B cell (primary cell): ENCODE results near the gene UNC5B. TPM values are rescaled to one million over a fixed set of nuclear protein-coding genes. Genes with fewer than 3 reads are reported as not detected.

Experiments
- ATAC-seq: fragments of 200-7000 bp; cut with Tn5 transposase; one replicate; pipeline ENCODE4 v1.10.0; 2021; ENCODE audit warnings: low read depth, mild to moderate bottlenecking, moderate number of reproducible peaks, moderate library complexity
- CTCF ChIA-PET: fragments of 350-600 bp; sonication (Branson Sonifier 250); formaldehyde crosslinking; loops from one replicate; lab custom pipeline; 2021; ENCODE audit warnings: antibody characterized with exemption, inconsistent platforms; lab: Charles Lee
- POLR2A ChIA-PET: fragments of 350-600 bp; sonication (Branson Sonifier 250); formaldehyde crosslinking; loops from one replicate; lab custom pipeline; 2021; ENCODE audit warnings: antibody characterized with exemption; lab: Charles Lee
- DNase-seq: peaks from one replicate; pipeline ENCODE4 v3.0.0; 2013
- H2AFZ ChIP-seq: 2 replicates; pipeline ENCODE4 v1.6.1; 2012; ENCODE audit warnings: mild to moderate bottlenecking, low read depth, low read length; ENCODE audit not compliant: insufficient read depth, poor library complexity, severe bottlenecking
- H3K27ac ChIP-seq, 2 donors: 1 replicate in 1 of 2; 2 replicates in 1 of 2; pipeline ENCODE4 v1.5.1; 2012 to 2013; ENCODE audit warnings: low read length in 2 of 2, mild to moderate bottlenecking in 2 of 2, moderate library complexity in 1 of 2
- H3K27me3 ChIP-seq, 4 experiments: fragments of 200-600 bp in 1 of 4; sonication (generic) in 1 of 4; replicated peaks in 1 of 4; 1 replicate in 2 of 4; 2 replicates in 2 of 4; pipeline versions ENCODE4 v1.6.1 to v1.7.0; 2013 to 2016; ENCODE audit warnings: low read length in 3 of 4, mild to moderate bottlenecking in 2 of 4, mixed read lengths in 1 of 4, moderate library complexity in 1 of 4; ENCODE audit not compliant: insufficient read depth in 4 of 4, control insufficient read depth in 3 of 4; ENCODE audit errors: control extremely low read depth in 1 of 4
- H3K36me3 ChIP-seq, 2 experiments: replicated peaks in 1 of 2; 1 replicate in 1 of 2; 2 replicates in 1 of 2; pipeline versions ENCODE4 v1.6.1 to v1.7.1; 2013; ENCODE audit warnings: low read length in 1 of 2; ENCODE audit not compliant: insufficient read depth in 2 of 2, control insufficient read depth in 1 of 2; ENCODE audit errors: control extremely low read depth in 1 of 2, extremely low read depth in 1 of 2
- H3K4me1 ChIP-seq, 2 donors: fragments of 200-600 bp in 1 of 2; sonication (generic) in 1 of 2; 1 replicate in 1 of 2; 2 replicates in 1 of 2; pipeline versions ENCODE4 v1.5.1 to v1.6.1; 2013 to 2017; ENCODE audit warnings: low read length in 2 of 2; ENCODE audit not compliant: control insufficient read depth in 2 of 2, insufficient read depth in 2 of 2
- H3K4me2 ChIP-seq: replicated peaks from 2 replicates; pipeline ENCODE3; 2012; ENCODE audit warnings: mild to moderate bottlenecking, low read depth, low read length; ENCODE audit not compliant: poor library complexity, severe bottlenecking
- H3K4me3 ChIP-seq, 5 experiments: fragments of 200-600 bp in 1 of 5; sonication (generic) in 1 of 5; 1 replicate in 3 of 5; 2 replicates in 2 of 5; pipeline versions ENCODE4 v1.5.1 to v1.7.0; 2011 to 2016; ENCODE audit warnings: low read length in 4 of 5, mild to moderate bottlenecking in 4 of 5, low read depth in 2 of 5, control low read depth in 1 of 5, moderate library complexity in 1 of 5; ENCODE audit not compliant: insufficient read depth in 1 of 5; ENCODE audit errors: control extremely low read depth in 1 of 5, extremely low read depth in 1 of 5
- H3K79me2 ChIP-seq: fragments of 200-600 bp; sonication (generic); one replicate; pipeline ENCODE4 v1.6.0; 2016; ENCODE audit warnings: low read length; ENCODE audit not compliant: control insufficient read depth, insufficient read depth
- H3K9ac ChIP-seq: fragments of 200-600 bp; sonication (generic); 2 replicates; pipeline ENCODE4 v1.6.1; 2017; ENCODE audit warnings: mild to moderate bottlenecking, low read length, moderate library complexity
- H3K9me3 ChIP-seq, 3 donors: one replicate each; pipeline versions ENCODE4 v1.6.1 to v1.7.1; 2013; ENCODE audit warnings: low read length in 2 of 3; ENCODE audit not compliant: control insufficient read depth in 2 of 3, insufficient read depth in 1 of 3; ENCODE audit errors: control extremely low read depth in 1 of 3
- H4K20me1 ChIP-seq: 2 replicates; pipeline ENCODE4 v1.6.0; 2012; ENCODE audit warnings: mild to moderate bottlenecking, low read length; ENCODE audit not compliant: insufficient read depth, control insufficient read depth, poor library complexity, severe bottlenecking
- H3K27ac Mint-ChIP-seq: one replicate; pipeline ENCODE4 v1.8.0; 2021; ENCODE audit warnings: mixed read lengths
- H3K27me3 Mint-ChIP-seq: one replicate; pipeline ENCODE4 v1.8.0; 2021; ENCODE audit warnings: mixed read lengths
- H3K4me1 Mint-ChIP-seq: one replicate; pipeline ENCODE4 v1.8.0; 2021; ENCODE audit warnings: mixed read lengths
- H3K4me3 Mint-ChIP-seq: one replicate; pipeline ENCODE4 v1.8.0; 2021; ENCODE audit warnings: mixed read lengths
- H3K9me3 Mint-ChIP-seq: one replicate; pipeline ENCODE4 v1.8.0; 2022; ENCODE audit warnings: mixed read lengths; ENCODE audit not compliant: insufficient read depth
- EZH2 ChIP-seq: IDR thresholded peaks from 2 replicates; pipeline ENCODE4 v1.6.1; 2012; ENCODE audit warnings: borderline replicate concordance, low read depth, mild to moderate bottlenecking, moderate library complexity, low read length; ENCODE audit not compliant: insufficient read depth, poor library complexity, severe bottlenecking
- WGBS: methylation state at CpG from one replicate; pipeline ENCODE4 v1.1.5; 2013; ENCODE audit warnings: missing lambda C conversion rate; ENCODE audit not compliant: insufficient coverage; 5-methylcytosine and 5-hydroxymethylcytosine counted together
- intact Hi-C: fragments of 100-400 bp; cut with micrococcal nuclease; formaldehyde crosslinking; loops from one replicate; pipeline ENCODE4 v1.10.0; 2022
- polyA plus RNA-seq: library from polyadenylated mRNA; depleted of rRNA; stranded (reverse); fragments of >200 nt; gene quantifications from 2 replicates; pipeline ENCODE4 v1.2.3, GENCODE V29; 2012
- total RNA-seq, 2 donors: library from RNA; stranded (reverse); fragments of 120-200 nt in 1 of 2; gene quantifications; 1 replicate in 1 of 2; 2 replicates in 1 of 2; pipeline versions ENCODE4 v1.2.3 to v1.2.4, GENCODE V29; 2013 to 2022
- TF ChIP-seq, protein P1 (sequence below): fragments of 200-600 bp; IDR thresholded peaks from one replicate; pipeline ENCODE4 v1.8.0; 2022; ENCODE audit warnings: antibody characterized with exemption, mild to moderate bottlenecking

Gene UNC5B
- total and polyA plus RNA-seq, 2 donors (not counting 1 experiment from before 2014, with no cell fraction given): not detected

DNA sequence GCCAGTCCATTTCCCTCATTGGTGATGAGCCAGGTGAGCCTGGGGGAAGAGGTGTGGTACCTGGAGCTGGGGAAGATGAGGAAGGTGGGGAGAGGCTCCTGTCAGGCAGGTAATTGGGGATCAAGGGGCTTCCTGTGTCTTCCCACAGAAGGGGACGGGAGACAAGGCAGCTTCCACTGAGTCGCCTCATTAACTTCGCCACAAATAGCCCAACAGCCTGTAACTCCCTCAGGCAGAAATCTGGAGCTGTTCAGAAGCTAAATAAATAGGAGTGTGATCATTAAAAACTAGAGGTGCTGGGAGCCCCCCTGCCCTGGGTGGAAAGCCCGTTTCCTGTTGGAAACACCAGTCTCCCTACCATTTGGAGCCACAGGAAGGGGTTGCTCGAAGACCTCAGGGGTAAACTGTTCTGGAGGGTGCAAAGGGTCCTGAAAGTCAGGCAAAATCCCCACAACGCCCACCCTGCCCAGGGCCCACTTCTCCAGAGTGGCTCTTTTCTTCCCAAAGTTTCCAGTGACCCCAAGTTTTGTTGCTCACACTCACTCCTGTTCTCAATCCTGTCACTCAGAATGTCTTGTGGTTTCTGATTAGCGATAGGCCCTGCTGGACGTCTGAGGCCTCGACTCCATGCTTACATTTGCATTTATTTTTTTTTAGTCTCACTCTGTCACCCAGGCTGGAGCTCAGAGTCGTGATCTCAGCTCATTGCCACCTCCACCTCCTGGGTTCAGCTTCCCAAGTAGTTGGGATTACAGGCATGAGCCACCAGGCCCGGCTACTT is 25.7 kb downstream of the UNC5B start:
- Mint-ChIP-seq H3K4me1 (peaks cover 5% of the 10 kb centered on the region), H3K27ac (no peak overlapping the region), H3K9me3 (no peaks in the 10 kb centered on the region), H3K4me3 (no peak overlapping the region), H3K27me3 (peaks cover 23% of the 10 kb centered on the region)
- TF ChIP-seq EZH2: no peak
- TF ChIP-seq, protein P1, sequence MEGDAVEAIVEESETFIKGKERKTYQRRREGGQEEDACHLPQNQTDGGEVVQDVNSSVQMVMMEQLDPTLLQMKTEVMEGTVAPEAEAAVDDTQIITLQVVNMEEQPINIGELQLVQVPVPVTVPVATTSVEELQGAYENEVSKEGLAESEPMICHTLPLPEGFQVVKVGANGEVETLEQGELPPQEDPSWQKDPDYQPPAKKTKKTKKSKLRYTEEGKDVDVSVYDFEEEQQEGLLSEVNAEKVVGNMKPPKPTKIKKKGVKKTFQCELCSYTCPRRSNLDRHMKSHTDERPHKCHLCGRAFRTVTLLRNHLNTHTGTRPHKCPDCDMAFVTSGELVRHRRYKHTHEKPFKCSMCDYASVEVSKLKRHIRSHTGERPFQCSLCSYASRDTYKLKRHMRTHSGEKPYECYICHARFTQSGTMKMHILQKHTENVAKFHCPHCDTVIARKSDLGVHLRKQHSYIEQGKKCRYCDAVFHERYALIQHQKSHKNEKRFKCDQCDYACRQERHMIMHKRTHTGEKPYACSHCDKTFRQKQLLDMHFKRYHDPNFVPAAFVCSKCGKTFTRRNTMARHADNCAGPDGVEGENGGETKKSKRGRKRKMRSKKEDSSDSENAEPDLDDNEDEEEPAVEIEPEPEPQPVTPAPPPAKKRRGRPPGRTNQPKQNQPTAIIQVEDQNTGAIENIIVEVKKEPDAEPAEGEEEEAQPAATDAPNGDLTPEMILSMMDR: no peak
- Histone ChIP-seq H3K27ac (no peak overlapping the region), H3K27me3 (peaks cover 0 to 9% (median 0%) of the 10 kb centered on the region in 4 experiments), H3K4me1 (peaks cover 0 to 3% of the 10 kb centered on the region in 2 donors), H3K4me3 (no peak overlapping the region), H3K36me3 (no peaks in the 10 kb centered on the region), H3K9ac (no peak overlapping the region), H3K79me2 (no peaks in the 10 kb centered on the region), H4K20me1 (no peaks in the 10 kb centered on the region), H3K9me3 (no peaks in the 10 kb centered on the region), H2AFZ (no peak overlapping the region), H3K4me2 (no peak overlapping the region)
- 74% methylated on average over 6 of the region's 11 CpGs for WGBS
- POLR2A ChIA-PET: no interaction called here
- CTCF ChIA-PET: no interaction called here
- ATAC-seq (no peak), DNase-seq (no peak)
- intact Hi-C loops: no loop called here

DNA sequence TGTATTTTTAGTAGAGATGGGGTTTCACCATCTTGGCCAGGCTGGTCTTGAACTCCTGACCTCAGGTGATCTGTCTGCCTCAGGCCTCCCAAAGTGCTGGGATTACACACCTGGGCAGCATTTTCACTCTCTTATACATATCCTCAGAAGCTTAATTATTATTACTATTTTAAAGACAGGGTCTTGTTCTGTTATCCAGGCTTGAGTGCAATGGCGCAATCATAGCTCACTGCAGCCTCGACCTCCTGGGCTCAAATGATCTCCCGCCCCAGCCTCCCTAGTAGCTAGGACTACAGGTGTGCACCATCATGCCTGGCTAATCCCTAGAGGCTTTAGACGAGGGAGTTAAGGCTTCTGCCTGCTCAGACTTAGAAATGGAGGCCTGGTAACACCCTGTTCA is 26.3 kb downstream of the UNC5B start:
- no peak overlapping the region for H3K4me3 Mint-ChIP-seq
- Histone ChIP-seq H3K27me3 (peaks cover 0 to 9% (median 0%) of the 10 kb centered on the region in 4 experiments), H3K4me1 (peaks cover 0 to 3% of the 10 kb centered on the region in 2 donors), H2AFZ (no peak overlapping the region), H4K20me1 (no peaks in the 10 kb centered on the region), H3K9me3 (no peaks in the 10 kb centered on the region), H3K4me2 (no peak overlapping the region), H3K36me3 (no peaks in the 10 kb centered on the region), H3K4me3 (no peak overlapping the region), H3K79me2 (no peaks in the 10 kb centered on the region), H3K9ac (no peak overlapping the region), H3K27ac (no peak overlapping the region)
- ATAC-seq: no peak
- H3K4me1 Mint-ChIP-seq: peaks cover 5% of the 10 kb centered on the region
- no peaks in the 10 kb centered on the region for H3K9me3 Mint-ChIP-seq
- WGBS: 71% methylated on average over 3 of the region's 4 CpGs
- intact Hi-C loops: no loop called here
- no peak for DNase-seq
- ChIA-PET CTCF (no interaction called here), POLR2A (no interaction called here)
- no peak overlapping the region for H3K27ac Mint-ChIP-seq
- TF ChIP-seq, protein P1: no peak
- TF ChIP-seq EZH2: no peak
- peaks cover 24% of the 10 kb centered on the region for H3K27me3 Mint-ChIP-seq
